OCI-LY3 (cell line): Measurements from ENCODE around the gene TMEM214.

Experiments used
- H2AFZ ChIP-seq: fragments of 200-600, 300-600 bp; shearing (Covaris generic); 2 replicates; pipeline ENCODE4 v1.6.0; 2014; ENCODE audit warnings: antibody characterized with exemption, low read depth, low read length
- H3K27ac ChIP-seq: fragments of 200-600, 300-600 bp; sonication (generic); 2 replicates; pipeline ENCODE4 v1.5.1; 2014; ENCODE audit warnings: mild to moderate bottlenecking, low read length, moderate library complexity, mixed read lengths
- H3K27me3 ChIP-seq: fragments of 200-600, 300-600 bp; sonication (generic); 2 replicates; pipeline ENCODE4 v1.6.1; 2014; ENCODE audit warnings: low read depth, low read length, mixed read lengths
- H3K36me3 ChIP-seq: fragments of 200-600, 300-600 bp; sonication (generic); replicated peaks from 2 replicates; pipeline ENCODE3; 2014; ENCODE audit warnings: low read depth, low read length, mixed read lengths
- H3K4me1 ChIP-seq: fragments of 300-600, 200-600 bp; sonication (generic); 2 replicates; pipeline ENCODE4 v1.6.1; 2014; ENCODE audit warnings: low read length, mixed read lengths
- H3K4me2 ChIP-seq: fragments of 200-600, 300-600 bp; sonication (generic); 2 replicates; pipeline ENCODE4 v1.6.1; 2014; ENCODE audit warnings: low read length, mixed read lengths
- H3K4me3 ChIP-seq: fragments of 300-600, 200-600 bp; sonication (generic); 2 replicates; pipeline ENCODE4 v1.5.1; 2014; ENCODE audit warnings: antibody characterized with exemption, mild to moderate bottlenecking, low read length, moderate library complexity
- H3K79me2 ChIP-seq: fragments of 300-600, 200-600 bp; shearing (Covaris generic); 2 replicates; pipeline ENCODE4 v1.6.1; 2014; ENCODE audit warnings: mild to moderate bottlenecking, low read length, mixed read lengths
- H3K9ac ChIP-seq: fragments of 300-600, 200-600 bp; shearing (Covaris generic); 2 replicates; pipeline ENCODE4 v1.6.0; 2014; ENCODE audit warnings: mild to moderate bottlenecking, low read length, moderate library complexity
- H3K9me3 ChIP-seq: fragments of 200-600, 300-600 bp; shearing (Covaris generic); 2 replicates; pipeline ENCODE4 v1.6.1; 2014; ENCODE audit warnings: low read length, mixed read lengths; ENCODE audit not compliant: insufficient read depth
- H4K20me1 ChIP-seq: fragments of 200-600, 300-600 bp; sonication (generic); 2 replicates; pipeline ENCODE4 v1.6.1; 2016; ENCODE audit warnings: low read length, mixed read lengths; ENCODE audit not compliant: insufficient read depth
- CTCF ChIP-seq: fragments of 200-600, 300-600 bp; sonication (generic); IDR thresholded peaks from 2 replicates; pipeline ENCODE4 v1.5.1; 2014; ENCODE audit warnings: antibody characterized with exemption, low read length, low read depth
- EZH2phosphoT487 ChIP-seq: fragments of 200-600 bp; shearing (Covaris generic); IDR thresholded peaks from 2 replicates; pipeline ENCODE4 v1.6.1; 2018; ENCODE audit warnings: antibody characterized with exemption, mixed run types, low read depth

The TMEM214 gene

GRCh38 chr2:27057184-27057583 lies 24.4 kb downstream of the TMEM214 start:
- Histone ChIP-seq H3K4me3 (no peak overlapping the region), H3K9ac (no peak overlapping the region), H3K9me3 (no peaks in the 10 kb centered on the region), H4K20me1 (no peaks in the 10 kb centered on the region), H3K4me2 (no peak overlapping the region), H3K27ac (no peak overlapping the region), H3K79me2 (no peaks in the 10 kb centered on the region), H3K36me3 (peaks cover 24% of the 10 kb centered on the region), H2AFZ (no peak overlapping the region), H3K27me3 (no peaks in the 10 kb centered on the region), H3K4me1 (peaks cover 7% of the 10 kb centered on the region; the same call in 1 of the 2 replicates)
- TF ChIP-seq EZH2phosphoT487 = no peak
- no peak for TF ChIP-seq CTCF

- Histone ChIP-seq H3K9ac (no peak overlapping the region), H2AFZ (no peak overlapping the region), H3K4me2 (no peak overlapping the region), H3K4me1 (no peaks in the 10 kb centered on the region), H3K27ac (no peak overlapping the region), H3K9me3 (no peaks in the 10 kb centered on the region), H4K20me1 (no peaks in the 10 kb centered on the region), H3K36me3 (peaks cover 31% of the 10 kb centered on the region), H3K4me3 (no peak overlapping the region), H3K79me2 (no peaks in the 10 kb centered on the region), H3K27me3 (no peaks in the 10 kb centered on the region)
- no peak for TF ChIP-seq CTCF
- TF ChIP-seq EZH2phosphoT487 = no peak
Measured at GRCh38 chr2:27058210-27058609, 25.4 kb downstream of the TMEM214 start.

GRCh38 chr2:27059141-27059820 lies 26.5 kb downstream of the TMEM214 start:
- TF ChIP-seq CTCF (no peak), EZH2phosphoT487 (no peak)
- Histone ChIP-seq H3K9ac (no peak overlapping the region), H3K27ac (no peak overlapping the region), H4K20me1 (no peaks in the 10 kb centered on the region), H3K9me3 (no peaks in the 10 kb centered on the region), H3K36me3 (peaks cover 31% of the 10 kb centered on the region), H3K27me3 (no peaks in the 10 kb centered on the region), H3K4me1 (no peaks in the 10 kb centered on the region), H2AFZ (no peak overlapping the region), H3K4me2 (no peak overlapping the region), H3K4me3 (no peak overlapping the region), H3K79me2 (no peaks in the 10 kb centered on the region)

GRCh38 chr2:27060323-27060722 lies 27.6 kb downstream of the TMEM214 start:
- H3K36me3 ChIP-seq = peaks cover 25% of the 10 kb centered on the region
- H3K4me2 ChIP-seq = no peak overlapping the region
- no peak overlapping the region for H3K27ac ChIP-seq
- H3K9ac ChIP-seq = no peak overlapping the region
- H3K79me2 ChIP-seq = no peaks in the 10 kb centered on the region
- no peak overlapping the region for H3K4me3 ChIP-seq
- H4K20me1 ChIP-seq = no peaks in the 10 kb centered on the region
- TF ChIP-seq CTCF (no peak), EZH2phosphoT487 (no peak)
- H3K9me3 ChIP-seq = no peaks in the 10 kb centered on the region
- no peak overlapping the region for H2AFZ ChIP-seq
- H3K4me1 ChIP-seq = no peaks in the 10 kb centered on the region
- no peaks in the 10 kb centered on the region for H3K27me3 ChIP-seq
